GM21825 (cell line): Measurements from ENCODE around the gene MBTD1.
"Not testable (repeated sequence)": the region's sequence is repeated elsewhere in the genome, so short reads cannot be mapped to it uniquely, and the experiment has no call there.

ENCODE experiments used
- ATAC-seq: cut with Tn5 transposase; IDR thresholded peaks from one replicate; pipeline ENCODE4 v1.9.1; 2021; ENCODE audit warnings: mild to moderate bottlenecking, moderate library complexity; ENCODE audit not compliant: unreplicated experiment

The MBTD1 gene

DNA sequence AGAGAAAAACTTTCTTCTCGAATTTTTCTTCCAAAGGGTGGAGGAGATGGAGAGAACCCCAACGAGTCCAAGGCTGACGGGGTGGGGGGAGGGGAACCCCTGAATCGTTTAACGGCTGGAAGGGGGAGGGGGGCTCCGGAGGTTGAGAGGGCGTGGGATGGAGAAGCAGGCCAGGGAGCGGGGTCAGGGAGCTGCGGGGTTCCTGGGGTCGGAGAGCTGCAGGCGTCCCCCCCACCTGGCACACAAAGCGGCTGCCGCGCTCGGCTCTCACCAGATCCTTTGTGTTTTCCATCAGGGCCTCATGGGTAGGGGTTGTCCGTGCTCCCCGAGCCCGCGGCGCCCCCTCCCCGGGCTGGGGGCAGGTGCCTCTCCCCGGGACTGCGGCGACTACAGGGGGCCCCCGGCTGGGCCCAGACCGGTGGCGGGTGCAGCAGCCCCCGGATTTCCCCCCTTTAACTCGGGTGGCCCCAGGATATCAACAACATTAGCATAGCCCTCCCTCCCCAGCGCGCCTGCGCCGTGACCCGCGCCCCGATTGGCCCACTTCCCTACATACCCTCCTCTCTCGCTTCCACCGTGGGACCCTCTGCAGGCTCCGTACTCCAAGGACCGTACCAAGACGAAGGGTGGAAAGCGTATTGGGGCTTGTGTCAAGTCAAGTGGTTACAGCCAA lies at the start of gene MBTD1:
Gene MBTD1 (minus strand): TSS at position 486 of the 673 bp plus-strand sequence. CDS start 34,888 bp downstream, outside the sequence.
- ATAC-seq: peak; percentile 77

- ATAC-seq: no peak
Measured at GRCh38 chr17:51305182-51305581, 45.3 kb upstream of the MBTD1 start.

GRCh38 chr17:51299859-51300258 lies 40.0 kb upstream of the MBTD1 start:
- ATAC-seq: no peak

DNA sequence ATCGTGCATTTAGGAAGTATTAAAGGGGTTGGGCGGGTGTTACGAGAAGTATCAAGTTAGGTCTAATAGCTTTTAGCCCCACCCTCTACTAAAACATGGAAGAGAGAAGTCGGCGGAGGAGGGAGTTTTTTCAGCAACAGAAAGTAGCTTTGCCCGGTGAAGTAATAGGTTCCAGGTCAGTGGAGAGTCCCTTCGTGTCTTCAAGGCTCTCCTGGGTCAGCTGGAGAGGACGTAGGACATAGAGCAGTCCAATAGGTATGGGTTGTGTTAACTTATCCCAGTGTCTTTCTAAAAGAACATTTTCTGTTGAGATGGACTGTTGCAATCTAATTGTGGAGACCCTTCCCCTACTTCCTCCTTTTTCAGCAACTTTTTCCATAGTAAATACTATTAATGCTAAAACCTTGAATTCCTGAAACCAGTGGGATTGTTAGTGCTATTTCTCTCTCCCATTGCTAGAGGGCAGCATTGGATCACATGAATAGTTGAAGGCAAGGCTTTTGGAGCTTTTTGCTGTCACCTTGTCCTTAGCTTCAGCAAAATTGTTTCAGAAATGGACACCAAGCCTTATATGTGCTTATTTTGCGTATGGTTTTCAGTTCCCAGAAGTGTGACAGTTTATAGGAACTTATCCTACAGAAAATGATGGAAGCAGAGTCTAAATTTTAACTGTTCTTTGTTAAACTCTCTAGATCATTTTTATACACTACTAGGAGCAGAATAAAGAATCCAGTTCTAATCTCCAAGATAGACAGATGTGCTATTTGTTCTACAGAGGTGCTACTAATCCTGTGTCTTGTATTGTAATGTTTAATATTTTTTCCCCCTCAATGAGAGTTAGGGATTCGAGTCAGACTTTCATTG lies 38.9 kb upstream of the MBTD1 start:
- no peak for ATAC-seq

GRCh38 chr17:51294338-51294737 lies 34.5 kb upstream of the MBTD1 start:
- not testable (repeated sequence) for ATAC-seq

- ATAC-seq: no peak
Measured at GRCh38 chr17:51289696-51290111, 29.9 kb upstream of the MBTD1 start.

- no peak for ATAC-seq
Measured at GRCh38 chr17:51287412-51287811, 27.6 kb upstream of the MBTD1 start.

- ATAC-seq: no peak
Measured at GRCh38 chr17:51279183-51279582, 19.3 kb upstream of the MBTD1 start.

DNA sequence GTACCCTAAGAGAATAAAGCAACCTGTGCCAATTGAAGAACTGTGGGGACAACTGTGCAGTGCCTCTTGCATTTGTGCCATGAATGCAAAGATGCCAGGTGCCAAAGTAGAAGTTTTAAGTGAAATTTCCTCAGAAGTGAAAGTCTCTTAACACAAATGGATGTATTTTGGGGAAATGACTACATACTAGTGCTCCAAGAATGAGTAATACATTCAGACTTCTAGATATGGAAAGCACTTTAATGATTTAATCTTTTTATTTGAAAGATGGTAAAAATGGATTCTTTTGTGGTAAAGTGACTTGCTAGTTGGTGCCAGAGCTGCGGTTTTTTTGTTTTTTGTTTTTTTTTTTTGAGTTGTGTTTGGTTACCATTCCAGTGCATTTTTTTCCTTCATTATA lies 15.5 kb upstream of the MBTD1 start:
- ATAC-seq: no peak

DNA sequence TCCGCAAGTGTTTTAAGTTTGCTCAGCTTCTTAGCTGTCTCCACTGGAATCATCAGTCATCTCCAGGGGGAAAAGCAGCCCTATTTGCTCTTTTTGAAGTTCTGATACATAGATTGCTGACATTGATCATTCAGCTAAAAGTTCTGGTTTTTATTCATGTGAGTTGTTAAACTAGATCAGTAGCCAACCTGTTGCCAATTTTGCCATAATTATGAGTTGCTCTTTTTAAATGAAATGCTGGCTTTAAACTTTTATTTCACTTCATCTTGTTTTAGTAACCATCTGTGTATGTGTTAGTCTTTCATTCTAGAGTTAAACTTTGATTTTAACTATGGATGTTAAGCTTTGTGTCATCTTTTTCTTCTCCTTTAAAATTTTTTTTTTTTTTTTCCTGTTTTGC lies 13.0 kb upstream of the MBTD1 start:
- ATAC-seq: no peak

DNA sequence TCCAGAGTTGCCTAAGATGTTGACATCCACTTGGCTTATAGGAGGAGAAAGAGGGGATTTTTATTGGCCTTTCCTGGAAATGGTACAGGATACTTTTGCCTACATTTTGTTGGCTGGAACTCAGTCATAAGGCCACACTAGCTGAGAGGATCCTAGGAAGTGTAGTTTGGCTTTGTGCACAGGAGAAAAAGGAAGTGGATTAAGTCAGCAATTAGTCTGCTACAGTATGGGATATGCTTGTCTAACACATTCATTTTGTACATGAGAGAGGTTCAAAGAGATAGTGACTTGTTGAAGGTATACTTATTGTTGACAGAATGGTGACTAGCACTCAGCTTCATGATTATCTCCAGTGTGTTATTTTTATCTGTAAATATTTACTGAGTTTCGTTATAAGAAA lies 10.8 kb upstream of the MBTD1 start:
- no peak for ATAC-seq

DNA sequence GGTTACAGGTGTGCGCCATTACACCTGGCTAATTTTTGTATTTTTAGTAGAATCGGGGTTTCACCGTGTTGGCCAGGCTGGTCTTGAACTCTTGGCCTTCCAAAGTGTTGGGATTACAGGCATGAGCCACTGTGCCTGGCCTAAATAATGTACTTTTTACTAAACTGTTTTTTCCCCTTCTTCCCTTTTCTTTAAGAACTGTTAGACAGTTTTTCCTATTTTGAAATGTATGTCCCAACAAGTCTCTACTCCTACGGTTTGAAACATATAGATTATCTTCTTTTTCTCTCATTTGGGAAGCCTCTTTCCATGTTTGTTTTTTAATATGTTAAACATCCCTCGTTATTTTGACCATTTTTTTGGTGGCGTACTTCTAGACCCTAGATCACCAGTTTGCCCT lies 10.1 kb upstream of the MBTD1 start:
- no peak for ATAC-seq

- ATAC-seq: not testable (repeated sequence)
Measured at GRCh38 chr17:51264466-51264865, 4.6 kb upstream of the MBTD1 start.

- no peak for ATAC-seq
Measured at GRCh38 chr17:51263006-51263405, 3.2 kb upstream of the MBTD1 start.

DNA sequence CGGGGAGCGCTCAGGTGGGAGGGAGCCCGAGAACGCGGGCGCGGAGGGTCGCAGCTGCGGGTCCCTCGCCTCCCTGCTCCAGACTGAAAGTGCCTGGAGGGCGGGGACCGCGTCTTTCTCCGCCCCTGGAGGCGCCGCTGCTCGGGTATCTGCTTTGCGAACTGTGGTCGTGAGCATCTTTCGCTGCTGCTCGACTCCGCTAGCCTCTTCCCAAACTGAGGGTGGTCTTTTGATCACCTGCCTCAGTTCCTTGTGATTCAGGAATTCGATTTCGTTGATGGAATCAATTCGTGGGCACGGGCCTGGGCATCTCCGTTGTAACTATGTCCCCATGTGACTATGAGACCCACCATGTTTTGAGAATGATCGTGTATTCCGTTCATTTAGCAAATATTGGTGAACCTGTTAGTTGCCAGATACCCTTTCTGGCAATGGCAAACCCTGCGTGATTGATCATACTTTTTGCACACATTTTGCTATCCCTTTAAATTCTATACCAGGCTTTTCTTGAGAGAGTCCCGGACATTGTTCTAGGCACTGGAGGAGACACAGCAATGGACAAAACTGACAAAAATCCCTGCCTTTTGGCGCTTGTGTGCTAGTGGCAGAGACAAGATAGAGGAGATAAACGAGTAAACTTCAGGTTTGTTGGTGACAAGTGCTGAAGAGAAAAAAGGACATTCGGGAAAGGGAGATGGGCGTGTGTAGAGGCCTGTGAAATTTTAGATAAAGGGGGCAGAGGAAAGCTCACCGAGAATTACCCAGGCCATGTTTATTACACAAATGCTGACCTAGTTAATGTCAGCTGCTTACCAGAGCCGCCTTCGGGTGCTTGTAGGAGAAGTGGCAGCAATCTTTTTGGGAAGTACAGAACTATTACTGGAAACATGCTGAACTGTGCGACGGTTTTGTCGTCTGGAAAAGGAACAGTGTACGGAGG lies 1.4 kb upstream of the MBTD1 start:
- no peak for ATAC-seq

DNA sequence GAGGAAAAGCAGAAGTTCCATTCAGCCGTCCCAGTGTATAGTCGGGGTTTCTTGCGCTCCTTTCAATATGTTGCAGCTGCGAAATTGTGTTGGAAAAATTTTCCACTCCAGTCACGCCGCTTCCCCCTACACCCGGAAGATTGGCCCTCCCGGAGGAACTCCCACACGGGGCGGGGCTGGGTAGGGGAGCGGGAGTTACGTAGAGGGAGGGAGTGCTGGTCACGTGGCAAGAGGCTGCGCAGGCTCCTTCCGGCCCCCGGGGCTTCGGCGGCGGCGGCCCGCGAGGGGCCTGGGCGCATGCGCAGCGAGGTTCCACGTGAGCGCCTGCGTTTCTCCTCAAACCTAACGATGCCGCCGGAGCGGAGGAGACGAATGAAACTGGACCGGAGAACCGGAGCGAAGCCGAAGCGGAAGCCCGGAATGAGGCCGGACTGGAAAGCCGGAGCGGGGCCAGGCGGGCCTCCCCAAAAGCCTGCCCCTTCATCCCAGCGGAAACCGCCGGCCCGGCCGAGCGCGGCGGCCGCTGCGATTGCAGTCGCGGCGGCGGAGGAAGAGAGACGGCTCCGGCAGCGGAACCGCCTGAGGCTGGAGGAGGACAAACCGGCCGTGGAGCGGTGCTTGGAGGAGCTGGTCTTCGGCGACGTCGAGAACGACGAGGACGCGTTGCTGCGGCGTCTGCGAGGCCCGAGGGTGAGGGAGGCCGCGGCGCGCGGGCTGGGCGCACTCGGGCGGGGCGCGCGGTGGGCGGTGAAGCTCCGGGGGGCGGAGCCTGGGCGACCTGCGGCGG lies 581 bp upstream of the MBTD1 start, which contains the start of gene UTP18:
Gene UTP18 (plus strand): TSS at position 310 of the 787 bp plus-strand sequence. CDS start 39 bp downstream, at position 349.
- peak; percentile 64 for ATAC-seq

- no peak for ATAC-seq
Measured at GRCh38 chr17:51258756-51259563, 889 bp downstream of the MBTD1 start.

- no peak for ATAC-seq
Measured at GRCh38 chr17:51257150-51258081, 2.4 kb downstream of the MBTD1 start.
